ENCODE measurements around the gene RELL2.

RELL2 gene

DNA sequence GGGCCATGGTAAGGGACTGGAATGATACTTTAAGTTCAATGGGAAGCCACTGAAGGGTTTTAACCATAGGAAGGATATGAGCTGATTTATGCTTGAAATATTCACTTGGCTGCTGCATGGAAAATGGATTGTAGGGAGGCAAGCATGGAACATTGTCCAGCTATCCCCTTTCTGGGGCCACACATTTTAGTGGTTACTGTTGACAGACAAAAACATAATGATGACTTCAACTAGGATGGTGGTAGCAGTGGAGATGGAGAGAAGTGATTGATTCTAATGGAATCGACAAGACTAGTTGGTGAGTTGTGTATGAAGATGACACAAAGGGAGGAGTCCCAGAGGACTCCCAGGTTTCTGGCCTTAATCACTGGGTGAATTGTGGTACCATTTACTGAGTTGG, 20.6 kb downstream of the RELL2 start:
- Histone ChIP-seq H3K9me3 (ENCODE audit: control insufficient read depth in 5 of 5, low read length in 5 of 5) (no peaks in the 10 kb centered on the region), H3K27me3 (ENCODE audit: control insufficient read depth in 5 of 5, insufficient read depth in 4 of 5, low read length in 5 of 5) (no peaks in the 10 kb centered on the region), H3K27ac (ENCODE audit: low read depth, low read length) (no peak overlapping the region), H3K4me3 (ENCODE audit: low read depth in 1 of 5, low read length in 5 of 5) (no peak overlapping the region), H3K9ac (ENCODE audit: low read length in 5 of 5) (no peak overlapping the region), H3K36me3 (ENCODE audit: control insufficient read depth in 5 of 5, insufficient read depth in 5 of 5, low read length in 5 of 5) (peaks cover 0 to 73% (median 60%) of the 10 kb centered on the region in 5 donors), H3K4me1 (ENCODE audit: control insufficient read depth in 5 of 5, insufficient read depth in 5 of 5, low read length in 5 of 5) (no peaks in the 10 kb centered on the region)

DNA sequence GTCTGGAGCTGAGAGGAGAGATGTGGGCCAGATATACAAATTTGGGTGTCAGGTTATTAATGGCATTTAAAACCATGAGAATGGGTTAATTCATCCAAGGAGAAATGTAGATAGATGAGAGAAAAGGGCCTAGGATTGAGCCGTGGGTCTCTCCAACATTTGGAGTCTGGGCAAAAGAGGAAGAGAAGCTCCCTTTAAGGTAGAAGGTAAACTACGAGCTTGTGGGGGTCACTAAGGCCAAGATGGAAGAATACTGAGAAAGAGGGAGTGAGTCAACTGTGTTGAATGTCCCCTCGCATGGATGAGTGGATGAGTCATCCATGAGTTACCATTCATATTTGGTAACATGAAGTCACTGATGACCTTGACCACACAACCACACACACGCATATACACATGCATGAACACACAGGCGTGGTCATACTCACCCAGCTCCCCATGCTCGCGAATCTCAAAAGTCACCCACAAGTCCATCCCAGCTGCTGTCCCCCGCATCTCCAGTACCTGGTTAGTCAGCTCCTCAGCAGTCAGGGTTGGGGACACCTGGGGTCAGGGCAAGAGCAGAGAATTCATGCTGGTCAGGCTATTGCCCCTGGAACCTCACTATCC, 21.2 kb downstream of the RELL2 start:
- Histone ChIP-seq H3K9ac (ENCODE audit: low read length in 5 of 5) (no peak overlapping the region), H3K36me3 (ENCODE audit: control insufficient read depth in 5 of 5, insufficient read depth in 5 of 5, low read length in 5 of 5) (peaks cover 0 to 77% (median 60%) of the 10 kb centered on the region in 5 donors), H3K27ac (ENCODE audit: low read depth, low read length) (no peak overlapping the region), H3K27me3 (ENCODE audit: control insufficient read depth in 5 of 5, insufficient read depth in 4 of 5, low read length in 5 of 5) (no peaks in the 10 kb centered on the region), H3K9me3 (ENCODE audit: control insufficient read depth in 5 of 5, low read length in 5 of 5) (no peaks in the 10 kb centered on the region), H3K4me1 (ENCODE audit: control insufficient read depth in 5 of 5, insufficient read depth in 5 of 5, low read length in 5 of 5) (peaks cover 0 to 2% (median 0%) of the 10 kb centered on the region in 5 donors), H3K4me3 (ENCODE audit: low read depth in 1 of 5, low read length in 5 of 5) (no peak overlapping the region)

DNA sequence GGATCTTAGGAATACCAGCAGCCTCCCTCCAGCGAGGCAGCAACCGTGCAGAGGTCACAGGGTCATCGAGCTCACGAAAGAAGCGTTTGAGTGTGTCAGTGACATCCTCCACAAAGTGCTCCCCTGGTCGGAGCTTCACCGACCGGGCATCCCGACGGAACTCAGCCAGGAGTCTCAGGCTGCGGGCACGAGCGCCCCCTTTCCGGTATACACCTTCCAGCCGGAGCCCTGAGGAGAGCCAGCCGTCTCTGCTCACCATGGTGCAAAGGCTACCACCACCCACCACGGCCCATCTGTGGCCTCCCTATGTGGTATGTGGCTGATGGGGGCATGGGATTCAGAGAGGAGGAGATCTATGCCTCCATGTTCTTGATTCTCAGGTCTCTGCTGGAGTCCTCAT, 25.2 kb downstream of the RELL2 start:
- peaks cover 0 to 54% (median 37%) of the 10 kb centered on the region in 5 donors for H3K36me3 ChIP-seq (ENCODE audit: control insufficient read depth in 5 of 5, insufficient read depth in 5 of 5, low read length in 5 of 5)
- no peaks in the 10 kb centered on the region for H3K27me3 ChIP-seq (ENCODE audit: control insufficient read depth in 5 of 5, insufficient read depth in 4 of 5, low read length in 5 of 5)
- no peaks in the 10 kb centered on the region for H3K9me3 ChIP-seq (ENCODE audit: control insufficient read depth in 5 of 5, low read length in 5 of 5)
- no peak overlapping the region for H3K9ac ChIP-seq (ENCODE audit: low read length in 5 of 5)
- H3K27ac ChIP-seq (ENCODE audit: low read depth, low read length), result no peak overlapping the region
- no peak overlapping the region for H3K4me3 ChIP-seq (ENCODE audit: low read depth in 1 of 5, low read length in 5 of 5)
- peaks cover 0 to 6% (median 3%) of the 10 kb centered on the region in 5 donors for H3K4me1 ChIP-seq (ENCODE audit: control insufficient read depth in 5 of 5, insufficient read depth in 5 of 5, low read length in 5 of 5)

DNA sequence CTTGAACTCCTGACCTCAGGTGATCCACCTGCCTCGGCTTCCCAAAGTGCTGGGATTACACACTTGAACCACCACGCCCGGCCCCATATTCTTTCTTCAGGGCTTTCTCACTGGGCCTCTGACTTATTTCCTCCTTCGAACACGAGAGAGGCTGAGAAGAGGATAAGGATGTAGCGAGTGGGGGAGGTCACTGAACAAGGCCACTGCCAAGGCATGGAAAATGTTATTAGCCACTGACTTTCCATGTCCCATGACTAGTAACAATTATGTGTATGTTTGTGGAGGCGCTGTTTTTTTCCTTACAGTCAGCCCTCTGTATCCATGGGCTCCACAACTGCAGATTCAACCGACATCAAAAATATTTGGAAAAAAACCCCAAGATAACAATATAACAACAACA, 26.7 kb downstream of the RELL2 start:
- H3K27me3 ChIP-seq (ENCODE audit: control insufficient read depth in 5 of 5, insufficient read depth in 4 of 5, low read length in 5 of 5), result no peaks in the 10 kb centered on the region
- H3K4me1 ChIP-seq (ENCODE audit: control insufficient read depth in 5 of 5, insufficient read depth in 5 of 5, low read length in 5 of 5), result peaks cover 0 to 6% (median 3%) of the 10 kb centered on the region in 5 donors
- H3K9ac ChIP-seq (ENCODE audit: low read length in 5 of 5), result no peak overlapping the region
- no peak overlapping the region for H3K27ac ChIP-seq (ENCODE audit: low read depth, low read length)
- H3K4me3 ChIP-seq (ENCODE audit: low read depth in 1 of 5, low read length in 5 of 5), result no peak overlapping the region
- H3K9me3 ChIP-seq (ENCODE audit: control insufficient read depth in 5 of 5, low read length in 5 of 5), result no peaks in the 10 kb centered on the region
- peaks cover 0 to 42% (median 25%) of the 10 kb centered on the region in 5 donors for H3K36me3 ChIP-seq (ENCODE audit: control insufficient read depth in 5 of 5, insufficient read depth in 5 of 5, low read length in 5 of 5)

DNA sequence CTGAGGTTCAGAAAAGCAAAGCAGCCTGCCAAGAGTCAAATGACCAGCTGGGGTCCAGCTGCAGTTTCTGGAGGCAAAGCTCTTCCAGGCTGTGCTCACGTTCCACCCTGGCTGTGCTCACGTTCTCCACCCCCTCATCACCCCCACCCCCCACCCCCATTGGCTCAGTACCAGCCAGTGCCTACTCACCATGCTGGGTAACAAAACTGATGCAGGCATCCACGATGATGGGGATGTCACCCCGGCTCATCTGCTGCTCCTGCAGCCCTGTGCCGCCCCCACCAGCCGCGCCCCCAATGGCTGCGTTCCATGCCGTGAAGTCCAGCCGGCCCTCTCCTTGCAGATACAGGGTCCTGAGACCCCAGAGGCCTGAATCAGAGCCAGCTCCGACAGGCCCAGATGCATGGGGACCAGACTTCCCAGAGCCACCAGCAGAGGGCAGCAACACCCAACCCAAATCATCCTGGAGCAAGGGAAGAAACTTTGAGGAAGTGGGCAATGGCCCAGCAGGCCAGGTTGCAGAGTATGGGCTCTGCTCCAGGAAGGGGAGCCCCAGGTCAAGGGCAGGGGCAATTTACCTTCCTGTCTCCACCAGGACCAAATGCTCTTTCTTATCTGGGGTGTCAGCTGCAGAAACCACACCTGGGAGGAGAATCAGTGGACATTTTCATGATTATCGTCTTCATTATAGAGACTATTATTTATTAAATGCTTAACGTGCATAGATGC, 28.1 kb downstream of the RELL2 start:
- Histone ChIP-seq H3K27me3 (ENCODE audit: control insufficient read depth in 5 of 5, insufficient read depth in 4 of 5, low read length in 5 of 5) (no peaks in the 10 kb centered on the region), H3K36me3 (ENCODE audit: control insufficient read depth in 5 of 5, insufficient read depth in 5 of 5, low read length in 5 of 5) (peaks cover 0 to 43% (median 27%) of the 10 kb centered on the region in 5 donors), H3K27ac (ENCODE audit: low read depth, low read length) (no peak overlapping the region), H3K9me3 (ENCODE audit: control insufficient read depth in 5 of 5, low read length in 5 of 5) (no peaks in the 10 kb centered on the region), H3K4me1 (ENCODE audit: control insufficient read depth in 5 of 5, insufficient read depth in 5 of 5, low read length in 5 of 5) (peaks cover 0 to 6% (median 3%) of the 10 kb centered on the region in 5 donors), H3K4me3 (ENCODE audit: low read depth in 1 of 5, low read length in 5 of 5) (no peak overlapping the region), H3K9ac (ENCODE audit: low read length in 5 of 5) (no peak overlapping the region)

DNA sequence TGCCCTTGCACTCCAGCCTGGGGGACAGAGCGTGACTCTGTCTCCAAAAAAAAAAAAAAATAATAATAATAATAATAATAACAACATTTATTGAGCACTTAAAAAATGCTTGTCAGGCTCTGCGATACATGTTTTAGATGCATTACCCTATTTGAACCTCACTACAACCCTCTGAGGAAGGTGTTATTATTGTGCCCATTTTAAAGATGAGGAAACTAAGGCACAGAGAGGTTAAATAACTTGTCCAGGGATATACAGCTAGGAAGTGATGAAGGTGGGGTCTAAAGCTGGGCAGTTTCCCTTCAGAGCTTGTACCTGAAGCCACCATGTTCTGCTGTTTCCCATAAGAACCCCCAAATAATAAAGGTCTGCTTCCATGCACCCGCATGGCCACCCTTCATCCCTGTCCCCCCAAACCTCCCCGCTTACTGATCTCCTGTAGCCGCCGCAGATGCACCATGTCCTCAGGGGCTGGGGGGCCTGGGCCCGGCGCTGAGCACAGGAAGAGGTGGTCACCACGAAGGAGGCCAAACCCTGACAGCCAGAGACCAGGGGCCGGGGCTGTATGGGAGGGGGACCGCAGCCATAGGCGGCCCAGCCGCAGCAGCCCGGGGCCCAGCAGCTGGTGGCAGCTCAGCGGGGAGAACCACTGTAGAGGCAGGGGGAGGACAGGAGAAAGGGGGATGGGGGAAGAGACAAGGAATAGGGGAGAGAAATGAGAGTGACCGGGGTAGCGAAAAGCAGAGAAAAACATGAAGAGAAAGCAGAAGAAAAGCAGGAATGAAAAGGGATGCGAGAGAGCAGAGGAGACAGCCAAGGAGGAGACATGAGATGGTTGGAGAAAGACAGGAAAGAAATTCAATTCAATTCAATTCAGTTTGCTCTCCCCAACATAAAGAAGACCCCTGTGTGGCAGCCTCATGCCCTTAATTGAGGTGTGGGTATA, 29.5 kb downstream of the RELL2 start:
- no peaks in the 10 kb centered on the region for H3K9me3 ChIP-seq (ENCODE audit: control insufficient read depth in 5 of 5, low read length in 5 of 5)
- H3K9ac ChIP-seq (ENCODE audit: low read length in 5 of 5), result no peak overlapping the region
- H3K4me3 ChIP-seq (ENCODE audit: low read depth in 1 of 5, low read length in 5 of 5), result no peak overlapping the region
- H3K27me3 ChIP-seq (ENCODE audit: control insufficient read depth in 5 of 5, insufficient read depth in 4 of 5, low read length in 5 of 5), result no peaks in the 10 kb centered on the region
- H3K27ac ChIP-seq (ENCODE audit: low read depth, low read length), result no peak overlapping the region
- H3K4me1 ChIP-seq (ENCODE audit: control insufficient read depth in 5 of 5, insufficient read depth in 5 of 5, low read length in 5 of 5), result peaks cover 0 to 6% (median 3%) of the 10 kb centered on the region in 5 donors
- peaks cover 0 to 49% (median 35%) of the 10 kb centered on the region in 5 donors for H3K36me3 ChIP-seq (ENCODE audit: control insufficient read depth in 5 of 5, insufficient read depth in 5 of 5, low read length in 5 of 5)

DNA sequence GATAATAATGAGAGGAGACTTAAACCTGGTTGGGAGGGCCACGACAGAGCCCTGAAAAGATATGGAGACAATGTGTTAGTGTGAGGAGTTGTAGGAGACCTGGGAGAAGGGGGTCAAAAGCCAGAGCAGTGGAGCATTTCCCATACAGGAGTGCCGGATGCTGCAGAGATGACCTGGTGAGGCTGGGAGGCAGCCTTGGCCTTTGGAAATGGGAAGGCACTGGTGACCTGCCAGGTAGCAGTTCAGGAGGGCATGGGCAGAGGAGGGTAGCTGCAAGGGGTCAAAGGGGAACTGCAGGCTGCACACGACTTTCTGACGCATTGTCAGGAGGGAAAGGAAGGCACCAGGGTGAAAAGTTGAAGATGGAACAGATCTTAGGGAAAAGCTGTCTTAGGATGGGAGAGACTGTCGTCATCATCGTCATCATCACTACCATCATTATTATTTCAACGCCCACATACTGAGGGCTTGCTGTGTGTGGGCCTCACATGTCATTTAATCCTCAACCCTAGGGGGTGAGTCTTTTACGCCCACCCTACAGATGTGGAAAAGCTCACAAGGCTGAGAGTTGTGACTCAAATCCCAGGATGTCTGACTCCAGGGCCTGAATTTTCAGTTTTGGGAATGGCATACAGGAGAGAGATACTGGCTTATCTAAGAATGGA, 31.9 kb downstream of the RELL2 start:
- Histone ChIP-seq H3K27ac (ENCODE audit: low read depth, low read length) (no peak overlapping the region), H3K9me3 (ENCODE audit: control insufficient read depth in 5 of 5, low read length in 5 of 5) (no peaks in the 10 kb centered on the region), H3K27me3 (ENCODE audit: control insufficient read depth in 5 of 5, insufficient read depth in 4 of 5, low read length in 5 of 5) (no peaks in the 10 kb centered on the region), H3K36me3 (ENCODE audit: control insufficient read depth in 5 of 5, insufficient read depth in 5 of 5, low read length in 5 of 5) (peaks cover 0 to 56% (median 42%) of the 10 kb centered on the region in 5 donors), H3K4me1 (ENCODE audit: control insufficient read depth in 5 of 5, insufficient read depth in 5 of 5, low read length in 5 of 5) (peaks cover 0 to 7% (median 3%) of the 10 kb centered on the region in 5 donors), H3K9ac (ENCODE audit: low read length in 5 of 5) (no peak overlapping the region), H3K4me3 (ENCODE audit: low read depth in 1 of 5, low read length in 5 of 5) (no peak overlapping the region)

DNA sequence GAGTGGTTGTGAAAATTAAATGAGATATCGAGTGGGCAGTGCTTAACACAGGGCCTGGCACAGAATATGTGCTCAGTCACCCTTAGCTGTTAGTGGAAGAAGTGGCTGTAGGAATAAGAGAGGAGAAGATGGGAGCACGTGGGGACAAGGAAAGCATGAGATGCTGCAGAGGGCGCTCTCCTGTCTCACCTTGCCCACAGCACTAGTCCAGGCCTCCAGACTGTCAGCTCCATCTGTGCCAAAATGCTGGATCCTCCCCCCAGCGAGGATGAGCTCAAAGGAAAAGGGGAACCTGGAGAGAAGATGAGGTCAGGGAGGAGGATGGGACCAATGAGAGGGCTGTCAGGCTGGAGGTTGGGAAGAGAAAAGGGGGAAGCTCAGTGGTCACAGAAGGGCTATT, 32.7 kb downstream of the RELL2 start:
- Histone ChIP-seq H3K9ac (ENCODE audit: low read length in 5 of 5) (no peak overlapping the region), H3K27me3 (ENCODE audit: control insufficient read depth in 5 of 5, insufficient read depth in 4 of 5, low read length in 5 of 5) (no peaks in the 10 kb centered on the region), H3K4me3 (ENCODE audit: low read depth in 1 of 5, low read length in 5 of 5) (no peak overlapping the region), H3K9me3 (ENCODE audit: control insufficient read depth in 5 of 5, low read length in 5 of 5) (no peaks in the 10 kb centered on the region), H3K27ac (ENCODE audit: low read depth, low read length) (no peak overlapping the region), H3K36me3 (ENCODE audit: control insufficient read depth in 5 of 5, insufficient read depth in 5 of 5, low read length in 5 of 5) (peaks cover 0 to 57% (median 42%) of the 10 kb centered on the region in 5 donors), H3K4me1 (ENCODE audit: control insufficient read depth in 5 of 5, insufficient read depth in 5 of 5, low read length in 5 of 5) (peaks cover 0 to 7% (median 3%) of the 10 kb centered on the region in 5 donors)

DNA sequence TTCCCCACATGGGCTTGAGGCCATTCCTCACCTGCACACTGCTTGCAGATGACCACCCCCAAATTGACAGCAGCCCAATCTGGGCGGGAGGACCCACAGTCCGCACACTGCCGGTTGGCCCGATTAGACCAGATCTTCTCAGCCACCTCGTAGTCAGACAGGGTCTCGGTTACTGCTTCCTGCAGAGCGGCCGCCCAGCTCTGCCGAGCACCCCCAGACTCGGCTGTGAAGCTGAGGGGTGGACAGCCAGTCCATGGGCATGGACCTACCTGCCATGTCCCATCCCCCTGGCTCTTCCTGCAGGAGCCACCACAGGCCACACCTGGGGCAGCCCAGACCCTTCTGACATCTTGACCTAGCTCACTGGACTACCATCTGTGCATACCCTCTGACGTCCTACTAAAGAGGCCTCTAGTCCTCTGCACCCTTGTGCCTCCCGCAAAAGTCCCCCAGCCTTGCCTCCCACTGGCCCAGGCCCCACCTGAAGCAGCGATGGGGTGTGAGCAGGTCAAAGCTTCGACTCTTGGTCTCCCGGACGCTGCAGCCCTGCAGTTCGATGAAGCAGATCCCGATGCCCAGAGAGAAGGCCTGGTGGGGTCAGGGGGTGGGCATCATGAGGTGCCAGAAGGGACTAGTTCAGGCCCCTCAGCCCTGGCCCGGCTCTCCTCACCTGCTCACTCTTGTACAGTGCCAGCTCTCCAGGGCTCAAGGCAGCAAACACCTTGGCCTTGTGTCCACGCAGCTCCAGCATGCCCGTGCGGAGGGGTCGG, 35.5 kb downstream of the RELL2 start:
- Histone ChIP-seq H3K27me3 (ENCODE audit: control insufficient read depth in 5 of 5, insufficient read depth in 4 of 5, low read length in 5 of 5) (no peaks in the 10 kb centered on the region), H3K27ac (ENCODE audit: low read depth, low read length) (no peak overlapping the region), H3K9me3 (ENCODE audit: control insufficient read depth in 5 of 5, low read length in 5 of 5) (no peaks in the 10 kb centered on the region), H3K4me3 (ENCODE audit: low read depth in 1 of 5, low read length in 5 of 5) (no peak overlapping the region), H3K9ac (ENCODE audit: low read length in 5 of 5) (no peak overlapping the region), H3K36me3 (ENCODE audit: control insufficient read depth in 5 of 5, insufficient read depth in 5 of 5, low read length in 5 of 5) (peaks cover 0 to 59% (median 42%) of the 10 kb centered on the region in 5 donors), H3K4me1 (ENCODE audit: control insufficient read depth in 5 of 5, insufficient read depth in 5 of 5, low read length in 5 of 5) (peaks cover 0 to 3% (median 0%) of the 10 kb centered on the region in 5 donors)
